ENCODE measurements around the gene EFCAB8.

GRCh38 chr20:32922466-32922865 lies 63.7 kb downstream of the EFCAB8 start:
- TF ChIP-seq, protein P1, sequence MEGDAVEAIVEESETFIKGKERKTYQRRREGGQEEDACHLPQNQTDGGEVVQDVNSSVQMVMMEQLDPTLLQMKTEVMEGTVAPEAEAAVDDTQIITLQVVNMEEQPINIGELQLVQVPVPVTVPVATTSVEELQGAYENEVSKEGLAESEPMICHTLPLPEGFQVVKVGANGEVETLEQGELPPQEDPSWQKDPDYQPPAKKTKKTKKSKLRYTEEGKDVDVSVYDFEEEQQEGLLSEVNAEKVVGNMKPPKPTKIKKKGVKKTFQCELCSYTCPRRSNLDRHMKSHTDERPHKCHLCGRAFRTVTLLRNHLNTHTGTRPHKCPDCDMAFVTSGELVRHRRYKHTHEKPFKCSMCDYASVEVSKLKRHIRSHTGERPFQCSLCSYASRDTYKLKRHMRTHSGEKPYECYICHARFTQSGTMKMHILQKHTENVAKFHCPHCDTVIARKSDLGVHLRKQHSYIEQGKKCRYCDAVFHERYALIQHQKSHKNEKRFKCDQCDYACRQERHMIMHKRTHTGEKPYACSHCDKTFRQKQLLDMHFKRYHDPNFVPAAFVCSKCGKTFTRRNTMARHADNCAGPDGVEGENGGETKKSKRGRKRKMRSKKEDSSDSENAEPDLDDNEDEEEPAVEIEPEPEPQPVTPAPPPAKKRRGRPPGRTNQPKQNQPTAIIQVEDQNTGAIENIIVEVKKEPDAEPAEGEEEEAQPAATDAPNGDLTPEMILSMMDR (IDR thresholded peaks at IDR 0.05): no peak
- TF ChIP-seq POLR2AphosphoS5 (IDR thresholded peaks at IDR 0.05): no peak
- no peak for TF ChIP-seq EP300 (IDR thresholded peaks at IDR 0.05)
